Sigmoid colon (tissue), 7 donors: Measurements from ENCODE around the gene RELCH. TPM values are rescaled to one million over a fixed set of nuclear protein-coding genes. Genes with fewer than 3 reads are reported as not detected.
"Not testable (repeated sequence)": the region's sequence is repeated elsewhere in the genome, so short reads cannot be mapped to it uniquely, and the experiment has no call there.

Experiments
- DNase-seq: peaks from one replicate; pipeline ENCODE4 v3.0.0-alpha.2; 2019
- H3K27ac ChIP-seq, 4 donors: fragments of 200-600 bp; sonication (generic); one replicate each; pipeline ENCODE4 v1.5.1; 2016 to 2019; ENCODE audit warnings: mild to moderate bottlenecking in 1 of 4
- H3K27me3 ChIP-seq, 3 donors: fragments of 200-600 bp; sonication (generic); one replicate each; pipeline ENCODE4 v1.5.1; 2019; ENCODE audit warnings: mild to moderate bottlenecking in 1 of 3
- H3K36me3 ChIP-seq, 4 donors: fragments of 200-600 bp; sonication (generic); one replicate each; pipeline ENCODE4 v1.5.1; 2016 to 2019
- H3K4me1 ChIP-seq, 4 donors: fragments of 200-600 bp; sonication (generic); one replicate each; pipeline ENCODE4 v1.5.1; 2017 to 2019
- H3K4me3 ChIP-seq, 4 donors: fragments of 200-600 bp; sonication (generic); one replicate each; pipeline ENCODE4 v1.5.1; 2017 to 2019; ENCODE audit warnings: mild to moderate bottlenecking in 2 of 4, moderate library complexity in 1 of 4
- H3K9me3 ChIP-seq, 4 donors: fragments of 200-600 bp in 3 of 4; sonication (generic) in 3 of 4; one replicate each; pipeline versions ENCODE4 v1.5.1 to v1.6.1; 2013 to 2019
- CTCF ChIP-seq, 4 experiments: fragments of 450-650 bp in 3 of 4; fragments of 200-600 bp in 1 of 4; IDR thresholded peaks; one replicate each; pipeline ENCODE4 v1.5.1; 2016 to 2019; ENCODE audit warnings: antibody characterized with exemption in 4 of 4, mild to moderate bottlenecking in 3 of 4, moderate library complexity in 2 of 4
- EP300 ChIP-seq, 4 donors: sonication (generic); formaldehyde crosslinking; IDR thresholded peaks; one replicate each; pipeline ENCODE4 v1.6.1; 2017; ENCODE audit warnings: antibody characterized with exemption in 4 of 4
- POLR2A ChIP-seq, 2 donors: fragments of 450-650 bp; IDR thresholded peaks; one replicate each; pipeline ENCODE4 v1.6.1; 2016; ENCODE audit warnings: antibody characterized with exemption in 2 of 2, mild to moderate bottlenecking in 2 of 2, moderate library complexity in 2 of 2
- POLR2AphosphoS5 ChIP-seq, 4 donors: sonication (generic); formaldehyde crosslinking; IDR thresholded peaks; one replicate each; pipeline ENCODE4 v1.6.1; 2017; ENCODE audit warnings: antibody characterized with exemption in 4 of 4
- WGBS, 2 donors: extraction: QIAGEN DNeasy Blood & Tissue Kit; methylation state at CpG; one replicate each; pipeline ENCODE4 v1.1.7; 2013; 5-methylcytosine and 5-hydroxymethylcytosine counted together
- intact Hi-C: fragments of 100-400 bp; cut with DNase I; formaldehyde crosslinking; loops from one replicate; pipeline ENCODE4 v1.15.1; 2023
- polyA plus RNA-seq, 3 donors: library from polyadenylated mRNA; stranded (reverse); fragments of 200-250 nt; gene quantifications; one replicate each; pipeline ENCODE4 v1.2.3, GENCODE V29; 2013
- total RNA-seq, 4 donors: library from RNA; depleted of rRNA; stranded (reverse); fragments of >200 nt; gene quantifications; one replicate each; pipeline ENCODE4 v1.1.0, GENCODE V29; 2016
- donor health status: healthy with polysubstance abuse.
- donor health status: Bipolar disorder and iron deficiency.
- donor health status: healthy.

Gene RELCH
- total and polyA plus RNA-seq, 7 donors, result 6.6 to 28.8 (median 19.3) TPM

DNA sequence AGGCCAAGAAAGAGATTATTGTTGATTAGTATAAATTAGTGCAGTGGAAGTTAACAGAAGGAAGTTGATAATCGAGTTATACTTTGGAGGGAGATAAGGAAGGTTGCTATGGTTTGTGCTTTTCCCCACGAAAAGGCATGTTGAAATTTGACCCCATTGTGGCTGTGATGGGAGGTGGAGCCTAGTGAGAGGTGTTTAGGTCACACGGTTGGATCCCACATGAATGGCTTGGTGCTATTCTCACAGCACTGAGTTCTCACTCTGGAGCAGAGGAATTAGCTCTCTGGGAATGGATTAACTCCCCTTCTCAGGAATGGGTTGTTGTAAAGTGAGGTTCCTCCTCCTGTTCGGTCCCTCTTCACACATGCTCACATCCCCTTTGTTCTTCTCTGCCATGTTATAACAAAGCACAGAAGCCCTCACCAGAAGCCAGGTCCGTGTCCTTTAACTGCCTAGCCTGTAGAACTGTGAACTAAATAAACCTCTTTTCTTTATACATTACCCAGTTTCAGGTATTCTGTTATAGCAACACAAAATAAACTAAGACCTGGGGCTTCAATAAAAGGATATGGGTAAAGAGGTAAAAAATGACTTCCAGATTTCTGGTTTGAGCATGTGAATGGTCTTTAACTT lies 22.1 kb upstream of the RELCH start:
- H3K9me3 ChIP-seq, result no peaks in the 10 kb centered on the region
- TF ChIP-seq CTCF (IDR thresholded peaks at IDR 0.05) (no peak), POLR2AphosphoS5 (IDR thresholded peaks at IDR 0.05) (no peak), POLR2A (IDR thresholded peaks at IDR 0.05) (no peak), EP300 (IDR thresholded peaks at IDR 0.05) (no peak)
- H3K4me1 ChIP-seq, result no peaks in the 10 kb centered on the region
- no peak overlapping the region for H3K4me3 ChIP-seq
- DNase-seq, result no peak
- no peaks in the 10 kb centered on the region for H3K27me3 ChIP-seq
- peaks cover 0 to 17% (median 0%) of the 10 kb centered on the region in 4 donors for H3K36me3 ChIP-seq
- H3K27ac ChIP-seq, result no peak overlapping the region
- 68 to 73% methylated on average over 5 of the region's 5 CpGs for WGBS, 2 donors
- intact Hi-C loops, result no loop called here

GRCh38 chr18:62165583-62165982 lies 21.5 kb upstream of the RELCH start:
- WGBS, 2 donors, result 47 to 79% methylated on average over 3 of the region's 3 CpGs
- no peak overlapping the region for H3K27ac ChIP-seq
- intact Hi-C loops, result no loop called here

DNA sequence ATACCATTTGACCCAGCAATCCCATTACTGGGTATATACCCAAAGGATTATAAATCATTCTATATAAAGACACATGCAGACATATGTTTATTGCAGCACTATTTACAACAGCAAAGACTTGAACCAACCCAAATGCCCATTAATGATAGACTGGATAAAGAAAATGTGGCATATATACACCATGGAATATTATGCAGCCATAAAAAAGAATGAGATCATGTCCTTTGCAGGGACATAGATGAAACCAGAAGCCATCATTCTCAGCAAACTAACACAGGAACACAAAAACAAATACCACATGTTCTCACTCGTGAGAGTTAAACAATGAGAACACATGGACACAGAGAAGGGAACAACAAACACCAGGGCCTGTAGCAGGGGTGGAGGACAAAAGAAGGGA lies 20.5 kb upstream of the RELCH start:
- H3K27ac ChIP-seq, H3K4me3 ChIP-seq, intact Hi-C loops, DNase-seq, H3K4me1 ChIP-seq, H3K27me3 ChIP-seq, H3K36me3 ChIP-seq, H3K9me3 ChIP-seq: not testable (repeated sequence)
- 89 to 92% methylated on average over 1 of the region's 1 CpG for WGBS, 2 donors

More at GRCh38 chr18:62165583-62165982, 21.5 kb upstream of the RELCH start:
- H3K27me3 ChIP-seq, result no peaks in the 10 kb centered on the region
- peaks cover 0 to 11% (median 0%) of the 10 kb centered on the region in 4 donors for H3K36me3 ChIP-seq
- no peak for DNase-seq
- TF ChIP-seq POLR2AphosphoS5 (IDR thresholded peaks at IDR 0.05), result no peak
- no peak for TF ChIP-seq POLR2A (IDR thresholded peaks at IDR 0.05)
- no peak for TF ChIP-seq CTCF (IDR thresholded peaks at IDR 0.05)
- TF ChIP-seq EP300 (IDR thresholded peaks at IDR 0.05), result no peak
- H3K4me3 ChIP-seq, result no peak overlapping the region
- no peaks in the 10 kb centered on the region for H3K4me1 ChIP-seq
- no peaks in the 10 kb centered on the region for H3K9me3 ChIP-seq

DNA sequence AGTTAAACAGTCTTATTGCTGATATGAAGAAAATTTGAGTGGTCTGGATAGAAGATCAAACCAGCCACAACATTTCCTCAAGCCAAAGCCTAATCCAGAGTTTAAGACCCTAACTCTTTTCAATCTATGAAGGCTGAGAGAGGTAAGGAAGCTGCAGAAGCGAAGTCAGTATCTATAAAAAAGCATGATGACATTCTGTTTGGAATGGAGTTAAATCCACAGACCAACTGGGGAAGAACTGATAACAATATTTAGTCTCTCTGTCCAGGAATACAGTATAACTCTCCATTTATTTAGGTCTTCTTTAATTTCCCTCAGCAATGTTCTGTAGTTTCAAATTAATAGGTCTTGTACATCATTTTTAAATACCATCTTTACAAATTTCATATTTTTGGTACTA lies 16.2 kb upstream of the RELCH start:
- Histone ChIP-seq H3K9me3 (no peaks in the 10 kb centered on the region), H3K4me1 (no peaks in the 10 kb centered on the region), H3K36me3 (peaks cover 0 to 4% (median 0%) of the 10 kb centered on the region in 4 donors), H3K27ac (no peak overlapping the region), H3K27me3 (no peaks in the 10 kb centered on the region), H3K4me3 (no peak overlapping the region)
- intact Hi-C loops, result no loop called here
- DNase-seq, result no peak
- TF ChIP-seq EP300 (IDR thresholded peaks at IDR 0.05) (no peak), POLR2A (IDR thresholded peaks at IDR 0.05) (no peak), POLR2AphosphoS5 (IDR thresholded peaks at IDR 0.05) (no peak), CTCF (IDR thresholded peaks at IDR 0.05) (no peak)
- WGBS, 2 donors, result 96 to 98% methylated on average over 1 of the region's 1 CpG

DNA sequence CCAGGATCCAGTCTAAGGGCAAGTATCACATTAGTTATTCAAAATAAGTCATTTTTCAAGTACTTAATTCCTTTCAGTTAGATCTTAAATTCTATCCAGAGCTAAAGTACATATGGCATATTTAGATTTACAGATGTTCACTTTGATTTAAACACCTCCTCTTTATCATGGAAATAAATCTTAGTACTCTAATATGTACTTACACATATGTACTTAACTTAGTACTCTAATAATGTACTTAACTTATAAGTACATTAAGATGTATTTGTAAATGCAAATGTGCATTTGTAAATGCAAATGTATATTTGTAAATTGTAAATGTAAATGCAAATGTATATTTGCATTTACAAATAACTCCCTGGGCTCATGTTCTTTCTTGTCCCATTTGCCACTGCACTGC lies 14.8 kb upstream of the RELCH start:
- TF ChIP-seq POLR2A (IDR thresholded peaks at IDR 0.05) (no peak), POLR2AphosphoS5 (IDR thresholded peaks at IDR 0.05) (no peak), CTCF (IDR thresholded peaks at IDR 0.05) (no peak), EP300 (IDR thresholded peaks at IDR 0.05) (no peak)
- no peak for DNase-seq
- no peaks in the 10 kb centered on the region for H3K27me3 ChIP-seq
- no peaks in the 10 kb centered on the region for H3K36me3 ChIP-seq
- intact Hi-C loops, result no loop called here
- no peaks in the 10 kb centered on the region for H3K9me3 ChIP-seq
- H3K4me1 ChIP-seq, result no peaks in the 10 kb centered on the region
- no peak overlapping the region for H3K4me3 ChIP-seq
- H3K27ac ChIP-seq, result no peak overlapping the region
